ENCODE results near the gene DHRS7B. TPM values are rescaled to one million over a fixed set of nuclear protein-coding genes. Genes with fewer than 3 reads are reported as not detected.

DHRS7B gene
- polyA plus RNA-seq, 1 donor (not counting 4 experiments of a cell fraction or from before 2014, with no cell fraction given): 33.8 TPM

- Histone ChIP-seq H3K4me3 (ENCODE audit: control insufficient read depth in 2 of 3, extremely low read depth in 1 of 3, insufficient read depth in 2 of 3, low read depth in 1 of 3, low read length in 3 of 3) (no peak overlapping the region), H3K9ac (ENCODE audit: control insufficient read depth, extremely low read depth, insufficient read depth, low read length) (no peak overlapping the region), H3K79me2 (ENCODE audit: control insufficient read depth, insufficient read depth, low read length) (no peaks in the 10 kb centered on the region), H3K27ac (ENCODE audit: control insufficient read depth, insufficient read depth, low read length) (no peak overlapping the region), H3K4me2 (ENCODE audit: control insufficient read depth, extremely low read depth, insufficient read depth, low read depth, low read length) (no peak overlapping the region), H3K27me3 (ENCODE audit: control insufficient read depth, extremely low read depth, insufficient read depth, low read length) (no peaks in the 10 kb centered on the region), H3K9me3 (ENCODE audit: control insufficient read depth, low read depth, low read length) (no peaks in the 10 kb centered on the region), H3K36me3 (ENCODE audit: control insufficient read depth in 2 of 2, extremely low read depth in 1 of 2, insufficient read depth in 2 of 2, low read length in 2 of 2) (no peaks in the 10 kb centered on the region), H2AFZ (ENCODE audit: control insufficient read depth, low read length) (no peak overlapping the region), H3K9me1 (ENCODE audit: control insufficient read depth, extremely low read depth, insufficient read depth, low read length) (no peaks in the 10 kb centered on the region), H4K20me1 (ENCODE audit: control insufficient read depth, extremely low read depth, insufficient read depth, low read length) (no peaks in the 10 kb centered on the region), H3K4me1 (ENCODE audit: control insufficient read depth, extremely low read depth, insufficient read depth, low read length) (no peaks in the 10 kb centered on the region)
- TF ChIP-seq, protein P1, sequence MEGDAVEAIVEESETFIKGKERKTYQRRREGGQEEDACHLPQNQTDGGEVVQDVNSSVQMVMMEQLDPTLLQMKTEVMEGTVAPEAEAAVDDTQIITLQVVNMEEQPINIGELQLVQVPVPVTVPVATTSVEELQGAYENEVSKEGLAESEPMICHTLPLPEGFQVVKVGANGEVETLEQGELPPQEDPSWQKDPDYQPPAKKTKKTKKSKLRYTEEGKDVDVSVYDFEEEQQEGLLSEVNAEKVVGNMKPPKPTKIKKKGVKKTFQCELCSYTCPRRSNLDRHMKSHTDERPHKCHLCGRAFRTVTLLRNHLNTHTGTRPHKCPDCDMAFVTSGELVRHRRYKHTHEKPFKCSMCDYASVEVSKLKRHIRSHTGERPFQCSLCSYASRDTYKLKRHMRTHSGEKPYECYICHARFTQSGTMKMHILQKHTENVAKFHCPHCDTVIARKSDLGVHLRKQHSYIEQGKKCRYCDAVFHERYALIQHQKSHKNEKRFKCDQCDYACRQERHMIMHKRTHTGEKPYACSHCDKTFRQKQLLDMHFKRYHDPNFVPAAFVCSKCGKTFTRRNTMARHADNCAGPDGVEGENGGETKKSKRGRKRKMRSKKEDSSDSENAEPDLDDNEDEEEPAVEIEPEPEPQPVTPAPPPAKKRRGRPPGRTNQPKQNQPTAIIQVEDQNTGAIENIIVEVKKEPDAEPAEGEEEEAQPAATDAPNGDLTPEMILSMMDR (optimal IDR thresholded peaks at IDR 0.05 in 1 of 3, IDR thresholded peaks at IDR 0.05 in 1 of 3, conservative IDR thresholded peaks at IDR 0.05 in 1 of 3; ENCODE audit: extremely low read depth in 1 of 3, insufficient read depth in 2 of 3, low read length in 3 of 3): no peak
- no peak for TF ChIP-seq EZH2 (IDR thresholded peaks at IDR 0.05; ENCODE audit: low read length)
- dilution Hi-C loops (cut with MboI; ENCODE audit: extremely low pct_ligation_motif_present, low sequenced_read_pairs): no loop called here
- FAIRE-seq: peak; percentile 73
- no peak for DNase-seq (ENCODE audit: low read depth, low spot score)
Measured at GRCh38 chr17:21089145-21089544, 37.6 kb upstream of the DHRS7B start.

GRCh38 chr17:21089933-21090901 is 36.5 kb upstream of the DHRS7B start:
- Histone ChIP-seq H3K27me3 (ENCODE audit: control insufficient read depth, extremely low read depth, insufficient read depth, low read length) (no peaks in the 10 kb centered on the region), H3K4me1 (ENCODE audit: control insufficient read depth, extremely low read depth, insufficient read depth, low read length) (no peaks in the 10 kb centered on the region), H3K79me2 (ENCODE audit: control insufficient read depth, insufficient read depth, low read length) (no peaks in the 10 kb centered on the region), H3K9ac (ENCODE audit: control insufficient read depth, extremely low read depth, insufficient read depth, low read length) (no peak overlapping the region), H4K20me1 (ENCODE audit: control insufficient read depth, extremely low read depth, insufficient read depth, low read length) (no peaks in the 10 kb centered on the region), H3K4me3 (ENCODE audit: control insufficient read depth in 2 of 3, extremely low read depth in 1 of 3, insufficient read depth in 2 of 3, low read depth in 1 of 3, low read length in 3 of 3) (no peak overlapping the region), H2AFZ (ENCODE audit: control insufficient read depth, low read length) (no peak overlapping the region), H3K27ac (ENCODE audit: control insufficient read depth, insufficient read depth, low read length) (no peak overlapping the region), H3K36me3 (ENCODE audit: control insufficient read depth in 2 of 2, extremely low read depth in 1 of 2, insufficient read depth in 2 of 2, low read length in 2 of 2) (no peaks in the 10 kb centered on the region), H3K9me1 (ENCODE audit: control insufficient read depth, extremely low read depth, insufficient read depth, low read length) (no peaks in the 10 kb centered on the region), H3K4me2 (ENCODE audit: control insufficient read depth, extremely low read depth, insufficient read depth, low read depth, low read length) (no peak overlapping the region), H3K9me3 (ENCODE audit: control insufficient read depth, low read depth, low read length) (no peaks in the 10 kb centered on the region)
- DNase-seq (ENCODE audit: low read depth, low spot score) (no peak), FAIRE-seq (no peak)
- dilution Hi-C loops (cut with MboI; ENCODE audit: extremely low pct_ligation_motif_present, low sequenced_read_pairs): no loop called here
- TF ChIP-seq, protein P1 (optimal IDR thresholded peaks at IDR 0.05 in 1 of 3, IDR thresholded peaks at IDR 0.05 in 1 of 3, conservative IDR thresholded peaks at IDR 0.05 in 1 of 3; ENCODE audit: extremely low read depth in 1 of 3, insufficient read depth in 2 of 3, low read length in 3 of 3): no peak
- no peak for TF ChIP-seq EZH2 (IDR thresholded peaks at IDR 0.05; ENCODE audit: low read length)
